Heart right ventricle (tissue), 16 donors: Measurements from ENCODE around the gene LAMC2. TPM values are rescaled to one million over a fixed set of nuclear protein-coding genes. Genes with fewer than 3 reads are reported as not detected.

Experiments
- ATAC-seq, 8 donors: fragments of 200-7000 bp; cut with Tn5 transposase; one replicate each; pipeline ENCODE4 v1.9.1; 2020; ENCODE audit warnings: mild to moderate bottlenecking in 8 of 8, moderate library complexity in 8 of 8, moderate number of reproducible peaks in 1 of 8
- DNase-seq, 2 donors: peaks; one replicate each; pipeline ENCODE4 v3.0.0-alpha.2; 2020
- H3K27ac ChIP-seq, 10 donors: fragments of 200-600 bp; sonication (generic) in 2 of 10; one replicate each; pipeline versions ENCODE4 v1.5.0 to v1.8.0; 2020 to 2022; ENCODE audit warnings: mild to moderate bottlenecking in 3 of 10
- H3K27me3 ChIP-seq, 7 donors: fragments of 200-600 bp; one replicate each; pipeline ENCODE4 v1.8.0; 2021 to 2022; ENCODE audit warnings: mild to moderate bottlenecking in 2 of 7
- H3K36me3 ChIP-seq, 9 donors: fragments of 200-600 bp; sonication (generic) in 1 of 9; one replicate each; pipeline versions ENCODE4 v1.5.0 to v1.8.0; 2020 to 2022; ENCODE audit warnings: mild to moderate bottlenecking in 2 of 9
- H3K4me1 ChIP-seq, 9 donors: fragments of 200-600 bp; sonication (generic) in 1 of 9; one replicate each; pipeline versions ENCODE4 v1.5.0 to v1.8.0; 2020 to 2022; ENCODE audit warnings: mild to moderate bottlenecking in 4 of 9
- H3K4me3 ChIP-seq, 10 donors: fragments of 200-600 bp; sonication (generic) in 2 of 10; one replicate each; pipeline versions ENCODE4 v1.5.0 to v1.8.0; 2020 to 2022; ENCODE audit warnings: mild to moderate bottlenecking in 7 of 10, moderate library complexity in 2 of 10
- H3K9me3 ChIP-seq, 11 donors: fragments of 200-600 bp in 10 of 11; sonication (generic) in 2 of 11; one replicate each; pipeline versions ENCODE4 v1.5.0 to v1.8.0; 2013 to 2022; ENCODE audit warnings: mild to moderate bottlenecking in 2 of 11, control low read depth in 1 of 11, moderate library complexity in 1 of 11
- CTCF ChIP-seq, 9 donors: fragments of 200-600 bp; sonication (generic) in 2 of 9; IDR thresholded peaks; one replicate each; pipeline versions ENCODE4 v1.5.0 to v1.8.0; 2021 to 2022; ENCODE audit warnings: antibody characterized with exemption in 9 of 9, mild to moderate bottlenecking in 5 of 9, moderate library complexity in 1 of 9
- WGBS, 2 donors: extraction: QIAGEN DNeasy Blood & Tissue Kit; methylation state at CpG; one replicate each; pipeline ENCODE4 v1.1.7; 2013; ENCODE audit warnings: inconsistent platforms in 1 of 2; 5-methylcytosine and 5-hydroxymethylcytosine counted together
- intact Hi-C, 10 donors: fragments of 100-400 bp; cut with DNase I; formaldehyde crosslinking; loops; one replicate each; pipeline versions ENCODE4 v1.11.1 to v1.14.2; 2022
- polyA plus RNA-seq, 2 donors: library from polyadenylated mRNA; stranded (reverse); fragments of 200-250 nt; gene quantifications; one replicate each; pipeline ENCODE4 v1.2.3, GENCODE V29; 2013
- total RNA-seq, 10 donors: library from RNA; stranded (reverse); fragmentation: NEBNext Ultra II Directional in 3 of 10; extraction: Animal tissue kit (Norgen Biotek cat#: 25700) in 3 of 10; gene quantifications; one replicate each; pipeline versions ENCODE4 v1.2.1 to v1.2.4, GENCODE V29; 2021 to 2023
- donor health status: Arrhythmogenic right ventricular cardiomyopathy.
- donor health status: ischemic (EF 13 %, LVEDD 7.1; RV severe dilation, severe dysfunction).
- donor health status: healthy with polysubstance abuse.
- donor health status: DM: no; HTN: yes; CAD: no.
- donor health status: DM: no; HTN: no; CAD: no.
- donor health status: ischemic (EF 25% LVEDD 6.9; RV normal size, moderate dysfunction).
- donor health status: ischemic (EF 25% LVEDD 5.7; RV mildly dilated, moderate dysfunction).
- donor health status: healthy.
- donor health status: DM: yes; HTN: yes; CAD: no.
- donor health status: Ischemic cardiomyopathy.
- donor health status: ischemic (EF 35%, LVEDD 5.7; RV mildly dilated, moderate dysfunction).
- donor health status: nonischemic (EF 11% LVEDD 7.7; RV severe dilation, severe dysfunction).
- donor health status: DM: yes; HTN: yes; CAD: no.
- donor health status: PGD.
- donor health status: ischemic (EF 29% LVEDD 5.4; RV normal size, mild dysfunction).
- donor health status: nonischemic (EF 23%, LVEDD 6.1; RV moderate dilation, normal function).

LAMC2 gene
- total and polyA plus RNA-seq, 12 donors = 0.53 to 8.8 (median 1.6) TPM

- intact Hi-C loops = loop anchor here in 1 of 10 donors (5.0 kb wide), 1 partner anchor 36 kb away; no protein-coding TSS in a partner anchor
- WGBS, 2 donors = 65 to 71% methylated on average over 3 of the region's 3 CpGs
- Histone ChIP-seq H3K27ac (peak overlapping the region; percentile 49 to 90 (median 76)), H3K4me3 (no peak overlapping the region), H3K27me3 (no peaks in the 10 kb centered on the region), H3K4me1 (peaks cover 0 to 63% (median 47%) of the 10 kb centered on the region in 9 donors), H3K9me3 (no peaks in the 10 kb centered on the region), H3K36me3 (no peaks in the 10 kb centered on the region)
- no peak for TF ChIP-seq CTCF (IDR thresholded peaks at IDR 0.05)
- ATAC-seq (no peak), DNase-seq (no peak)
Measured at GRCh38 chr1:183241471-183241870, 55.4 kb downstream of the LAMC2 start.

- no peak for TF ChIP-seq CTCF (IDR thresholded peaks at IDR 0.05)
- intact Hi-C loops = loop anchor here in 1 of 10 donors (5.0 kb wide), 1 partner anchor 35 kb away; no protein-coding TSS in a partner anchor
- no peak for DNase-seq
- WGBS, 2 donors = 65 to 66% methylated on average over 3 of the region's 3 CpGs
- Histone ChIP-seq H3K27ac (peak overlapping the region; percentile 49 to 90 (median 76)), H3K9me3 (no peaks in the 10 kb centered on the region), H3K4me1 (peaks cover 0 to 67% (median 47%) of the 10 kb centered on the region in 9 donors), H3K4me3 (no peak overlapping the region), H3K27me3 (no peaks in the 10 kb centered on the region), H3K36me3 (no peaks in the 10 kb centered on the region)
- peak; percentile 21 to 44 (median 34) for ATAC-seq
Measured at GRCh38 chr1:183242556-183242955, 56.5 kb downstream of the LAMC2 start.

- H3K9me3 ChIP-seq = no peaks in the 10 kb centered on the region
- ATAC-seq (peak; percentile 9 to 83 (median 34)), DNase-seq (peak; percentile 25 to 67)
- no peak for TF ChIP-seq CTCF (IDR thresholded peaks at IDR 0.05)
- H3K36me3 ChIP-seq = no peaks in the 10 kb centered on the region
- 78 to 84% methylated on average over 5 of the region's 5 CpGs for WGBS, 2 donors
- H3K27ac ChIP-seq = peak overlapping the region; percentile 55 to 90 (median 76)
- H3K27me3 ChIP-seq = no peaks in the 10 kb centered on the region
- H3K4me3 ChIP-seq = no peak overlapping the region
- intact Hi-C loops = loop anchor here in 1 of 10 donors (5.0 kb wide), 1 partner anchor 34 kb away; no protein-coding TSS in a partner anchor
- H3K4me1 ChIP-seq = peaks cover 0 to 60% (median 47%) of the 10 kb centered on the region in 9 donors
Measured at GRCh38 chr1:183243161-183244050, 57.3 kb downstream of the LAMC2 start.

GRCh38 chr1:183244466-183244865 is 58.4 kb downstream of the LAMC2 start:
- TF ChIP-seq CTCF (IDR thresholded peaks at IDR 0.05) = no peak
- H3K27ac ChIP-seq = peak overlapping the region; percentile 49 to 90 (median 76)
- ATAC-seq (peak in 7 of 8 donors; percentile 22 to 59 (median 54)), DNase-seq (peak; percentile 72 to 81)
- intact Hi-C loops = loop anchor here in 1 of 10 donors (5.0 kb wide), 1 partner anchor 33 kb away; no protein-coding TSS in a partner anchor
- H3K4me1 ChIP-seq = peaks cover 0 to 60% (median 37%) of the 10 kb centered on the region in 9 donors
- no peak overlapping the region for H3K4me3 ChIP-seq
- no peaks in the 10 kb centered on the region for H3K36me3 ChIP-seq
- WGBS, 2 donors = 41 to 58% methylated on average over 1 of the region's 1 CpG
- no peaks in the 10 kb centered on the region for H3K9me3 ChIP-seq
- H3K27me3 ChIP-seq = no peaks in the 10 kb centered on the region
